K562 (cell line): ENCODE data around the gene KIF6. TPM values are rescaled to one million over a fixed set of nuclear protein-coding genes. Genes with fewer than 3 reads are reported as not detected.

ENCODE experiments used
- ATAC-seq: fragments of 200-7000 bp; cut with Tn5 transposase; 3 replicates; pipeline ENCODE4 v1.9.1; 2020; ENCODE audit warnings: moderate library complexity
- BruUV-seq: library from RNA; stranded (reverse); fragments of 400-500 nt; replicated peaks from 2 replicates; lab custom pipeline; 2021; lab: Mats Ljungman, UMichigan
- CTCF ChIA-PET: fragments of 300-600 bp; formaldehyde crosslinking; extraction: SDS; loops from one replicate; lab custom pipeline; 2021; ENCODE audit warnings: low intra/inter-chr PET ratio; lab: Yijun Ruan, JAX
- POLR2A ChIA-PET: fragments of 300-600, 350-650 bp; sonication (Branson Sonifier 250); formaldehyde crosslinking; extraction: SDS; loops from one replicate; lab custom pipeline; 2021; ENCODE audit warnings: antibody characterized with exemption, inconsistent platforms; lab: Yijun Ruan, JAX
- DNase-seq, 4 experiments: peaks; one replicate each; pipeline versions ENCODE4 v3.0.0 to v3.0.0-alpha.2; 2011 to 2018; ENCODE audit warnings: low spot score in 3 of 4, mixed read lengths in 3 of 4; ENCODE audit errors: extremely low read depth in 1 of 4
- FAIRE-seq: peaks from 2 replicates; lab custom pipeline; 2011; peaks lifted over from hg19 to GRCh38; lab: Jason Lieb, UNC
- H2AFZ ChIP-seq: 2 replicates; pipeline ENCODE4 v1.6.0; 2011; ENCODE audit warnings: low read depth, low read length, control low read depth, inconsistent platforms
- H3K27ac ChIP-seq: fragments of 200-600 bp; 3 replicates; pipeline ENCODE4 v1.8.0; 2011; ENCODE audit warnings: low read depth, mild to moderate bottlenecking, control low read depth, inconsistent platforms, low read length, moderate library complexity, mixed read lengths; ENCODE audit errors: extremely low read depth
- H3K27me3 ChIP-seq, 2 experiments: fragments of 300-600 bp in 1 of 2; 2 replicates in 1 of 2; 3 replicates in 1 of 2; pipeline versions ENCODE4 v1.6.0 to v1.8.0; 2011; ENCODE audit warnings: inconsistent platforms in 2 of 2, low read length in 2 of 2, mild to moderate bottlenecking in 1 of 2, mixed read lengths in 1 of 2, moderate library complexity in 1 of 2; ENCODE audit not compliant: control insufficient read depth in 2 of 2, insufficient read depth in 2 of 2
- H3K36me3 ChIP-seq: fragments of 300-600 bp; 3 replicates; pipeline ENCODE4 v1.8.0; 2011; ENCODE audit warnings: mild to moderate bottlenecking, low read length, inconsistent platforms; ENCODE audit not compliant: control insufficient read depth, insufficient read depth
- H3K4me1 ChIP-seq, 2 experiments: fragments of 200-600 bp in 1 of 2; replicated peaks in 1 of 2; 2 replicates in 1 of 2; 3 replicates in 1 of 2; pipeline versions ENCODE4 v1.5.1 to v1.8.0; 2011; ENCODE audit warnings: inconsistent platforms in 2 of 2, low read length in 2 of 2, mild to moderate bottlenecking in 1 of 2, mixed read lengths in 1 of 2, moderate library complexity in 1 of 2; ENCODE audit not compliant: control insufficient read depth in 2 of 2, insufficient read depth in 2 of 2
- H3K4me2 ChIP-seq: 2 replicates; pipeline ENCODE4 v1.6.1; 2011; ENCODE audit warnings: low read length, control low read depth, inconsistent platforms, mixed read lengths; ENCODE audit not compliant: insufficient read depth
- H3K4me3 ChIP-seq: fragments of 200-600 bp; sonication (generic), shearing (Covaris generic); 2 replicates; pipeline ENCODE4 v1.5.1; 2016; ENCODE audit warnings: control low read depth, inconsistent platforms
- H3K79me2 ChIP-seq: fragments of 200-600 bp; 3 replicates; pipeline ENCODE4 v1.8.0; 2011; ENCODE audit warnings: low read length, inconsistent platforms; ENCODE audit not compliant: control insufficient read depth, insufficient read depth
- H3K9ac ChIP-seq, 2 experiments: 2 replicates each; pipeline versions ENCODE4 v1.6.0 to v1.6.1; 2011; ENCODE audit warnings: low read depth in 2 of 2, low read length in 2 of 2, control low read depth in 1 of 2, inconsistent platforms in 1 of 2, mild to moderate bottlenecking in 1 of 2, mixed read lengths in 1 of 2; ENCODE audit not compliant: insufficient read depth in 1 of 2
- H3K9me1 ChIP-seq: one replicate; pipeline ENCODE4 v1.6.0; 2011; ENCODE audit warnings: inconsistent platforms, mild to moderate bottlenecking, low read length, moderate library complexity; ENCODE audit not compliant: control insufficient read depth, insufficient read depth
- H3K9me3 ChIP-seq: replicated peaks from 2 replicates; pipeline ENCODE4 v1.5.1; 2011; ENCODE audit warnings: low read depth, low read length, inconsistent platforms; ENCODE audit not compliant: control insufficient read depth, insufficient read depth
- H4K20me1 ChIP-seq: replicated peaks from 2 replicates; pipeline ENCODE4 v1.6.1; 2011; ENCODE audit warnings: low read length, inconsistent platforms, mixed read lengths; ENCODE audit not compliant: control insufficient read depth, insufficient read depth
- ARNT ChIP-seq, 2 experiments: fragments of 450-650 bp; IDR thresholded peaks; 2 replicates each; pipeline ENCODE4 v1.6.1; 2016; ENCODE audit warnings: mild to moderate bottlenecking in 1 of 2
- BDP1 ChIP-seq: IDR thresholded peaks from 3 replicates; pipeline ENCODE4 v1.6.1; 2011; ENCODE audit not compliant: insufficient read length, insufficient read depth
- CTCFL ChIP-seq: IDR thresholded peaks from 2 replicates; pipeline ENCODE4 v1.6.1; 2011; ENCODE audit warnings: borderline replicate concordance, low read depth, mild to moderate bottlenecking, moderate library complexity, low read length; ENCODE audit not compliant: insufficient read depth, poor library complexity, severe bottlenecking
- DACH1 ChIP-seq: fragments of 450-650 bp; IDR thresholded peaks from 2 replicates; pipeline ENCODE4 v1.6.1; 2018; ENCODE audit not compliant: partially characterized antibody
- ERF ChIP-seq: fragments of 450-650 bp; formaldehyde crosslinking; IDR thresholded peaks from 2 replicates; pipeline ENCODE4 v1.4.0; 2020; ENCODE audit warnings: mild to moderate bottlenecking, mixed read lengths
- ETS1 ChIP-seq: conservative IDR thresholded peaks from 2 replicates; pipeline ENCODE4 v1.6.1; 2011; ENCODE audit warnings: low read depth, mild to moderate bottlenecking, low read length; ENCODE audit not compliant: control insufficient read depth
- ETV5 ChIP-seq: sonication (generic); formaldehyde crosslinking; IDR thresholded peaks from 2 replicates; pipeline ENCODE4 v1.4.0; 2020; ENCODE audit warnings: low read depth, mild to moderate bottlenecking, missing genetic modification reagents
- HDGF ChIP-seq: fragments of 450-650 bp; IDR thresholded peaks from 2 replicates; pipeline ENCODE4 v1.6.1; 2016
- MNT ChIP-seq, 2 experiments: fragments of 450-650 bp; conservative IDR thresholded peaks; 2 replicates each; pipeline ENCODE4 v1.6.1; 2017; ENCODE audit warnings: mild to moderate bottlenecking in 2 of 2, moderate library complexity in 2 of 2
- MYC ChIP-seq, 2 experiments: fragments of 250-450 bp in 1 of 2; sonication (Bioruptor Pico) in 1 of 2; IDR thresholded peaks; 2 replicates each; pipeline versions ENCODE4 v1.5.1 to v1.6.1; 2012 to 2021; ENCODE audit warnings: low read depth in 2 of 2, borderline replicate concordance in 1 of 2, improper control_type of control experiment in 1 of 2, low read length in 1 of 2, mild to moderate bottlenecking in 1 of 2, moderate library complexity in 1 of 2
- SLC30A9 ChIP-seq: fragments of 250-450 bp; sonication (Bioruptor Pico); IDR thresholded peaks from 2 replicates; pipeline ENCODE4 v1.8.0; 2022; ENCODE audit warnings: mild to moderate bottlenecking, moderate library complexity
- ZBTB33 ChIP-seq: sonication (generic); formaldehyde crosslinking; IDR thresholded peaks from 2 replicates; pipeline ENCODE4 v1.8.1; 2023; ENCODE audit warnings: mild to moderate bottlenecking, missing genetic modification reagents
- ZNF133 ChIP-seq: fragments of 250-450 bp; sonication (Bioruptor Pico); IDR thresholded peaks from 2 replicates; pipeline ENCODE4 v1.4.0; 2020; ENCODE audit warnings: mild to moderate bottlenecking
- ZNF41 ChIP-seq: fragments of 250-450 bp; sonication (Bioruptor Pico); conservative IDR thresholded peaks from 2 replicates; pipeline ENCODE4 v1.4.0; 2020; ENCODE audit warnings: mild to moderate bottlenecking
- WGBS: fragments of 100-300 bp; shearing (Covaris generic); methylation state at CpG from one replicate; pipeline ENCODE4 v1.1.6; 2016; ENCODE audit warnings: low coverage, mixed read lengths; ENCODE audit not compliant: insufficient coverage; ENCODE audit errors: missing lambda C conversion rate; 5-methylcytosine and 5-hydroxymethylcytosine counted together
- in situ Hi-C: fragments of 300-500 bp; cut with MboI; formaldehyde crosslinking; loops from 4 replicates; pipeline ENCODE4 v1.15.0; 2018; ENCODE audit warnings: inconsistent platforms, mixed read lengths
- intact Hi-C: fragments of 100-400 bp; cut with micrococcal nuclease; formaldehyde crosslinking; loops from 2 replicates; pipeline ENCODE4 v1.14.2; 2022
- polyA plus RNA-seq, 8 experiments: library from polyadenylated mRNA; depleted of rRNA in 4 of 8; stranded (reverse) in 5 of 8; unstranded in 3 of 8; fragments of >200 nt; fragmentation: Nextera tagmentation in 2 of 8; fragmentation: Illumina TruSeq in 1 of 8; extraction: Ambion mirVana in 2 of 8; extraction: Trizol in 1 of 8; gene quantifications; 2 replicates each; pipeline versions ENCODE4 v1.2.1 to v1.2.3, GENCODE V29; 2011 to 2014; ENCODE audit warnings: inconsistent platforms in 1 of 8, missing spikeins in 1 of 8
- total RNA-seq, 7 experiments: library from RNA; depleted of rRNA in 6 of 7; stranded (reverse); fragments of >200 nt in 6 of 7; fragmentation: Illumina TruSeq in 2 of 7; extraction: Trizol in 2 of 7; gene quantifications; 2 replicates each; pipeline versions ENCODE4 v1.2.1 to v1.2.3, GENCODE V29; 2011 to 2021; ENCODE audit warnings: low replicate concordance in 1 of 7

KIF6 gene
- total and polyA plus RNA-seq, 9 of the 15 experiments (the other 6 are each of a cell fraction or from before 2014, with no cell fraction given) = not detected

- no peak for TF ChIP-seq ETV5 (CRISPR knock-in tag)
- TF ChIP-seq, all 486 proteins: peak for 0
These were observed 397.7 kb downstream of the KIF6 start (continued) for GRCh38 chr6:39327507-39327906.

- no peaks in the 10 kb centered on the region for H3K36me3 ChIP-seq
- H3K4me3 ChIP-seq = no peak within 1 kb of the TSS
- peaks cover 13 to 68% of the 10 kb centered on the region in 2 experiments; a peak in 4 of 5 replicates for H3K27me3 ChIP-seq
- in situ Hi-C loops (no loop called here), intact Hi-C loops (no loop called here)
- H3K9me1 ChIP-seq = no peaks in the 10 kb centered on the region
- BruUV-seq = no TSS peak
- H3K27ac ChIP-seq = no peak within 1 kb of the TSS
- no peaks in the 10 kb centered on the region for H3K9me3 ChIP-seq
- H3K4me2 ChIP-seq = no peak within 1 kb of the TSS
- no peak within 1 kb of the TSS for H2AFZ ChIP-seq
- 1% methylated on average over 11 of the region's 11 CpGs for WGBS
- H3K9ac ChIP-seq = no peak within 1 kb of the TSS
- FAIRE-seq (no peak), ATAC-seq (no peak), DNase-seq (no peak)
- H4K20me1 ChIP-seq = peaks cover 11% of the 10 kb centered on the region
- no peaks in the 10 kb centered on the region for H3K4me1 ChIP-seq
- POLR2A ChIA-PET = no interaction called here
- no peaks in the 10 kb centered on the region for H3K79me2 ChIP-seq
- CTCF ChIA-PET = no interaction called here
- TF ChIP-seq HDGF (no peak), BDP1 (no peak), ERF (CRISPR knock-in tag) (no peak), ZBTB33 (no peak), CTCFL (no peak), ETS1 (no peak), DACH1 (no peak), SLC30A9 (CRISPR knock-in tag) (no peak), MYC (IDR thresholded peaks at IDR 0.05; ENCODE audit: low read depth, low read length) (no peak), MYC (CRISPR knock-in tag; IDR thresholded peaks at IDR 0.05; ENCODE audit: borderline replicate concordance, low read depth) (no peak), ZNF41 (CRISPR knock-in tag) (no peak), ZNF133 (CRISPR knock-in tag) (no peak), ARNT (IDR thresholded peaks at IDR 0.05) (no peak), MNT (conservative IDR thresholded peaks at IDR 0.05) (no peak)
These were observed 402.8 kb downstream of the KIF6 start, which contains the start of gene KCNK16 for GRCh38 chr6:39322306-39322850. KCNK16 (minus strand) TSS chr6:39322702; CDS start chr6:39322540, 162 bp downstream.
